HG02610 (cell line): ENCODE measurements around the gene C10orf53.
"Not testable (repeated sequence)": the region's sequence is repeated elsewhere in the genome, so short reads cannot be mapped to it uniquely, and the experiment has no call there.

ENCODE experiments used
- ATAC-seq: cut with Tn5 transposase; IDR thresholded peaks from one replicate; pipeline ENCODE4 v1.9.1; 2021; ENCODE audit warnings: mild to moderate bottlenecking, moderate library complexity; ENCODE audit not compliant: unreplicated experiment

C10orf53 gene

GRCh38 chr10:49686651-49687050, 7.2 kb downstream of the C10orf53 start:
- no peak for ATAC-seq

GRCh38 chr10:49688261-49688846, 8.9 kb downstream of the C10orf53 start:
- no peak for ATAC-seq

GRCh38 chr10:49688920-49689319, 9.5 kb downstream of the C10orf53 start:
- ATAC-seq = no peak

- no peak for ATAC-seq
Measured at GRCh38 chr10:49689882-49690510, 10.5 kb downstream of the C10orf53 start.

- no peak for ATAC-seq
Measured at GRCh38 chr10:49690698-49691356, 11.4 kb downstream of the C10orf53 start.

- ATAC-seq = no peak
Measured at GRCh38 chr10:49691588-49691987, 12.1 kb downstream of the C10orf53 start.

GRCh38 chr10:49694466-49694865, 15.0 kb downstream of the C10orf53 start:
- no peak for ATAC-seq

GRCh38 chr10:49696311-49696710, 16.9 kb downstream of the C10orf53 start:
- no peak for ATAC-seq

GRCh38 chr10:49698679-49699078, 19.2 kb downstream of the C10orf53 start:
- ATAC-seq = no peak

GRCh38 chr10:49700211-49700610, 20.8 kb downstream of the C10orf53 start:
- ATAC-seq = no peak

- ATAC-seq = no peak
Measured at GRCh38 chr10:49700997-49701396, 21.5 kb downstream of the C10orf53 start.

GRCh38 chr10:49707585-49707984, 28.1 kb downstream of the C10orf53 start:
- no peak for ATAC-seq

GRCh38 chr10:49709934-49710333, 30.5 kb downstream of the C10orf53 start:
- no peak for ATAC-seq

- ATAC-seq = no peak
Measured at GRCh38 chr10:49710966-49711365, 31.5 kb downstream of the C10orf53 start.

GRCh38 chr10:49711481-49711880, 32.0 kb downstream of the C10orf53 start:
- no peak for ATAC-seq

GRCh38 chr10:49713266-49713665, 33.8 kb downstream of the C10orf53 start:
- ATAC-seq = no peak

GRCh38 chr10:49715157-49715556, 35.7 kb downstream of the C10orf53 start:
- not testable (repeated sequence) for ATAC-seq

GRCh38 chr10:49726593-49726992, 47.1 kb downstream of the C10orf53 start:
- no peak for ATAC-seq

- no peak for ATAC-seq
Measured at GRCh38 chr10:49733866-49734265, 54.4 kb downstream of the C10orf53 start.

GRCh38 chr10:49734676-49735075, 55.2 kb downstream of the C10orf53 start:
- ATAC-seq = no peak

- no peak for ATAC-seq
Measured at GRCh38 chr10:49735161-49735560, 55.7 kb downstream of the C10orf53 start.

GRCh38 chr10:49735848-49736563, 56.6 kb downstream of the C10orf53 start:
- ATAC-seq = no peak
